B cell (primary cell): Measurements from ENCODE around the gene CCDC60. TPM values are rescaled to one million over a fixed set of nuclear protein-coding genes. Genes with fewer than 3 reads are reported as not detected.

ENCODE experiments used
- ATAC-seq: fragments of 200-7000 bp; cut with Tn5 transposase; one replicate; pipeline ENCODE4 v1.10.0; 2021; ENCODE audit warnings: low read depth, mild to moderate bottlenecking, moderate number of reproducible peaks, moderate library complexity
- CTCF ChIA-PET: fragments of 350-600 bp; sonication (Branson Sonifier 250); formaldehyde crosslinking; loops from one replicate; lab custom pipeline; 2021; ENCODE audit warnings: antibody characterized with exemption, inconsistent platforms; lab: Charles Lee
- POLR2A ChIA-PET: fragments of 350-600 bp; sonication (Branson Sonifier 250); formaldehyde crosslinking; loops from one replicate; lab custom pipeline; 2021; ENCODE audit warnings: antibody characterized with exemption; lab: Charles Lee
- DNase-seq: peaks from one replicate; pipeline ENCODE4 v3.0.0; 2013
- H2AFZ ChIP-seq: 2 replicates; pipeline ENCODE4 v1.6.1; 2012; ENCODE audit warnings: mild to moderate bottlenecking, low read depth, low read length; ENCODE audit not compliant: insufficient read depth, poor library complexity, severe bottlenecking
- H3K27ac ChIP-seq, 2 donors: 1 replicate in 1 of 2; 2 replicates in 1 of 2; pipeline ENCODE4 v1.5.1; 2012 to 2013; ENCODE audit warnings: low read length in 2 of 2, mild to moderate bottlenecking in 2 of 2, moderate library complexity in 1 of 2
- H3K27me3 ChIP-seq, 4 experiments: fragments of 200-600 bp in 1 of 4; sonication (generic) in 1 of 4; replicated peaks in 1 of 4; 1 replicate in 2 of 4; 2 replicates in 2 of 4; pipeline versions ENCODE4 v1.6.1 to v1.7.0; 2013 to 2016; ENCODE audit warnings: low read length in 3 of 4, mild to moderate bottlenecking in 2 of 4, mixed read lengths in 1 of 4, moderate library complexity in 1 of 4; ENCODE audit not compliant: insufficient read depth in 4 of 4, control insufficient read depth in 3 of 4; ENCODE audit errors: control extremely low read depth in 1 of 4
- H3K36me3 ChIP-seq, 2 experiments: replicated peaks in 1 of 2; 1 replicate in 1 of 2; 2 replicates in 1 of 2; pipeline versions ENCODE4 v1.6.1 to v1.7.1; 2013; ENCODE audit warnings: low read length in 1 of 2; ENCODE audit not compliant: insufficient read depth in 2 of 2, control insufficient read depth in 1 of 2; ENCODE audit errors: control extremely low read depth in 1 of 2, extremely low read depth in 1 of 2
- H3K4me1 ChIP-seq, 2 donors: fragments of 200-600 bp in 1 of 2; sonication (generic) in 1 of 2; 1 replicate in 1 of 2; 2 replicates in 1 of 2; pipeline versions ENCODE4 v1.5.1 to v1.6.1; 2013 to 2017; ENCODE audit warnings: low read length in 2 of 2; ENCODE audit not compliant: control insufficient read depth in 2 of 2, insufficient read depth in 2 of 2
- H3K4me2 ChIP-seq: replicated peaks from 2 replicates; pipeline ENCODE3; 2012; ENCODE audit warnings: mild to moderate bottlenecking, low read depth, low read length; ENCODE audit not compliant: poor library complexity, severe bottlenecking
- H3K4me3 ChIP-seq, 5 experiments: fragments of 200-600 bp in 1 of 5; sonication (generic) in 1 of 5; 1 replicate in 3 of 5; 2 replicates in 2 of 5; pipeline versions ENCODE4 v1.5.1 to v1.7.0; 2011 to 2016; ENCODE audit warnings: low read length in 4 of 5, mild to moderate bottlenecking in 4 of 5, low read depth in 2 of 5, control low read depth in 1 of 5, moderate library complexity in 1 of 5; ENCODE audit not compliant: insufficient read depth in 1 of 5; ENCODE audit errors: control extremely low read depth in 1 of 5, extremely low read depth in 1 of 5
- H3K79me2 ChIP-seq: fragments of 200-600 bp; sonication (generic); one replicate; pipeline ENCODE4 v1.6.0; 2016; ENCODE audit warnings: low read length; ENCODE audit not compliant: control insufficient read depth, insufficient read depth
- H3K9ac ChIP-seq: fragments of 200-600 bp; sonication (generic); 2 replicates; pipeline ENCODE4 v1.6.1; 2017; ENCODE audit warnings: mild to moderate bottlenecking, low read length, moderate library complexity
- H3K9me3 ChIP-seq, 3 donors: one replicate each; pipeline versions ENCODE4 v1.6.1 to v1.7.1; 2013; ENCODE audit warnings: low read length in 2 of 3; ENCODE audit not compliant: control insufficient read depth in 2 of 3, insufficient read depth in 1 of 3; ENCODE audit errors: control extremely low read depth in 1 of 3
- H4K20me1 ChIP-seq: 2 replicates; pipeline ENCODE4 v1.6.0; 2012; ENCODE audit warnings: mild to moderate bottlenecking, low read length; ENCODE audit not compliant: insufficient read depth, control insufficient read depth, poor library complexity, severe bottlenecking
- H3K27ac Mint-ChIP-seq: one replicate; pipeline ENCODE4 v1.8.0; 2021; ENCODE audit warnings: mixed read lengths
- H3K27me3 Mint-ChIP-seq: one replicate; pipeline ENCODE4 v1.8.0; 2021; ENCODE audit warnings: mixed read lengths
- H3K4me1 Mint-ChIP-seq: one replicate; pipeline ENCODE4 v1.8.0; 2021; ENCODE audit warnings: mixed read lengths
- H3K4me3 Mint-ChIP-seq: one replicate; pipeline ENCODE4 v1.8.0; 2021; ENCODE audit warnings: mixed read lengths
- H3K9me3 Mint-ChIP-seq: one replicate; pipeline ENCODE4 v1.8.0; 2022; ENCODE audit warnings: mixed read lengths; ENCODE audit not compliant: insufficient read depth
- EZH2 ChIP-seq: IDR thresholded peaks from 2 replicates; pipeline ENCODE4 v1.6.1; 2012; ENCODE audit warnings: borderline replicate concordance, low read depth, mild to moderate bottlenecking, moderate library complexity, low read length; ENCODE audit not compliant: insufficient read depth, poor library complexity, severe bottlenecking
- WGBS: methylation state at CpG from one replicate; pipeline ENCODE4 v1.1.5; 2013; ENCODE audit warnings: missing lambda C conversion rate; ENCODE audit not compliant: insufficient coverage; 5-methylcytosine and 5-hydroxymethylcytosine counted together
- intact Hi-C: fragments of 100-400 bp; cut with micrococcal nuclease; formaldehyde crosslinking; loops from one replicate; pipeline ENCODE4 v1.10.0; 2022
- polyA plus RNA-seq: library from polyadenylated mRNA; depleted of rRNA; stranded (reverse); fragments of >200 nt; gene quantifications from 2 replicates; pipeline ENCODE4 v1.2.3, GENCODE V29; 2012
- total RNA-seq, 2 donors: library from RNA; stranded (reverse); fragments of 120-200 nt in 1 of 2; gene quantifications; 1 replicate in 1 of 2; 2 replicates in 1 of 2; pipeline versions ENCODE4 v1.2.3 to v1.2.4, GENCODE V29; 2013 to 2022
- TF ChIP-seq, protein P1 (sequence below): fragments of 200-600 bp; IDR thresholded peaks from one replicate; pipeline ENCODE4 v1.8.0; 2022; ENCODE audit warnings: antibody characterized with exemption, mild to moderate bottlenecking

Gene CCDC60
- total and polyA plus RNA-seq, 2 donors (not counting 1 experiment from before 2014, with no cell fraction given): not detected

DNA sequence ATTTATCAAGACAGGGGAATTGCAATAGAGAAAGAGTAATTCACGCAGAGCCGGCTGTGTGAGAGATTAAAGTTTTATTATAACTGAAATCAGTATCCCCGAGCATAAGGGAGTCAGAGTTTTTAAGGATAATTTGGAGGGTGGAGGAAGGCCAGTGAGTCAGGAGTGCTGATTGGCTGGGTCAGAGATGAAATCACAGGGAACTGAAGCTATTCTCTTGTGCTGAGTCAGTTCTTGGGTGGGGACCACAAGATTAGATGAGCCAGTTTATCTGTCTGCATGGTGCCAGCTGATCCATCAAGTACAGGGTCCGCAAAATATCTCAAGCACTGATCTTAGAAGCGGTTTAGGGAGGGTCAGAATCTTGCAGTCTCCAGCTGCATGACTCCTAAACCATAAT, 96.6 kb downstream of the CCDC60 start:
- WGBS: 100% methylated on average over 4 of the region's 5 CpGs
- Histone ChIP-seq H3K27me3 (peaks cover 0 to 2% (median 0%) of the 10 kb centered on the region in 4 experiments), H3K4me3 (no peak overlapping the region), H4K20me1 (no peaks in the 10 kb centered on the region), H3K4me2 (no peak overlapping the region), H3K79me2 (no peaks in the 10 kb centered on the region), H2AFZ (no peak overlapping the region), H3K9me3 (peaks cover 0 to 3% (median 0%) of the 10 kb centered on the region in 3 donors), H3K4me1 (no peaks in the 10 kb centered on the region), H3K27ac (no peak overlapping the region), H3K36me3 (no peaks in the 10 kb centered on the region), H3K9ac (no peak overlapping the region)
- H3K4me3 Mint-ChIP-seq: no peak overlapping the region
- H3K27ac Mint-ChIP-seq: no peak overlapping the region
- intact Hi-C loops: no loop called here
- no peak for TF ChIP-seq EZH2
- TF ChIP-seq, protein P1, sequence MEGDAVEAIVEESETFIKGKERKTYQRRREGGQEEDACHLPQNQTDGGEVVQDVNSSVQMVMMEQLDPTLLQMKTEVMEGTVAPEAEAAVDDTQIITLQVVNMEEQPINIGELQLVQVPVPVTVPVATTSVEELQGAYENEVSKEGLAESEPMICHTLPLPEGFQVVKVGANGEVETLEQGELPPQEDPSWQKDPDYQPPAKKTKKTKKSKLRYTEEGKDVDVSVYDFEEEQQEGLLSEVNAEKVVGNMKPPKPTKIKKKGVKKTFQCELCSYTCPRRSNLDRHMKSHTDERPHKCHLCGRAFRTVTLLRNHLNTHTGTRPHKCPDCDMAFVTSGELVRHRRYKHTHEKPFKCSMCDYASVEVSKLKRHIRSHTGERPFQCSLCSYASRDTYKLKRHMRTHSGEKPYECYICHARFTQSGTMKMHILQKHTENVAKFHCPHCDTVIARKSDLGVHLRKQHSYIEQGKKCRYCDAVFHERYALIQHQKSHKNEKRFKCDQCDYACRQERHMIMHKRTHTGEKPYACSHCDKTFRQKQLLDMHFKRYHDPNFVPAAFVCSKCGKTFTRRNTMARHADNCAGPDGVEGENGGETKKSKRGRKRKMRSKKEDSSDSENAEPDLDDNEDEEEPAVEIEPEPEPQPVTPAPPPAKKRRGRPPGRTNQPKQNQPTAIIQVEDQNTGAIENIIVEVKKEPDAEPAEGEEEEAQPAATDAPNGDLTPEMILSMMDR: no peak
- DNase-seq (no peak), ATAC-seq (no peak)
- POLR2A ChIA-PET: no interaction called here
- CTCF ChIA-PET: no interaction called here
- peaks cover 6% of the 10 kb centered on the region for H3K9me3 Mint-ChIP-seq
- H3K27me3 Mint-ChIP-seq: peaks cover 12% of the 10 kb centered on the region
- H3K4me1 Mint-ChIP-seq: no peaks in the 10 kb centered on the region

DNA sequence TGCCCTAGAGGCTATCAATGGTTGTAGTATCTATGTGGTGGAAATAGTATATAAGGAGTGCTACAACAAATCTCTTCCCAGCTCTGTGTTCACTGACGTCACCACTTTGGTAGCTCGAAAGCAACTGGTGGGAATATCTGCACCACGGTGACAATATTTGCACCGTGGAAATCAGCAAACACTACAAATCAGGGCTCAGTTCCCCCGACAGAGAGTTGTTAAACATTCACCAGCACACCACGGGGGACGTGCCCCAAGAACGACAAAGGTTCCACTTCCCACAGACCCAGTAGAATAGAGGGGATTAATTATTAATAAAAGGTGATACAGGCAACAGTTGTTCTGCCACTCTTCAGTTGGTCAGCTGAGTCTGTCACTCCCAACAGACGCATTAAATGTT, 98.4 kb downstream of the CCDC60 start:
- Histone ChIP-seq H3K79me2 (no peaks in the 10 kb centered on the region), H3K4me3 (no peak overlapping the region), H3K9ac (no peak overlapping the region), H3K4me1 (no peaks in the 10 kb centered on the region), H3K4me2 (no peak overlapping the region), H3K27ac (no peak overlapping the region), H3K9me3 (no peaks in the 10 kb centered on the region), H3K27me3 (peaks cover 0 to 2% (median 0%) of the 10 kb centered on the region in 4 experiments), H2AFZ (no peak overlapping the region), H4K20me1 (no peaks in the 10 kb centered on the region), H3K36me3 (no peaks in the 10 kb centered on the region)
- CTCF ChIA-PET: no interaction called here
- H3K27ac Mint-ChIP-seq: no peak overlapping the region
- POLR2A ChIA-PET: no interaction called here
- TF ChIP-seq, protein P1: no peak
- no peak for TF ChIP-seq EZH2
- no peak overlapping the region for H3K4me3 Mint-ChIP-seq
- ATAC-seq: no peak
- peaks cover 10% of the 10 kb centered on the region for H3K27me3 Mint-ChIP-seq
- no peaks in the 10 kb centered on the region for H3K4me1 Mint-ChIP-seq
- intact Hi-C loops: no loop called here
- peaks cover 2% of the 10 kb centered on the region for H3K9me3 Mint-ChIP-seq
- WGBS: 100% methylated on average over 1 of the region's 9 CpGs
- no peak for DNase-seq
